Measurements from ENCODE around the gene SLC17A7. TPM values are rescaled to one million over a fixed set of nuclear protein-coding genes. Genes with fewer than 3 reads are reported as not detected.

SLC17A7 gene
- total and polyA plus RNA-seq, 2 donors from 2014 or later, result 0.45 to 1.4 TPM

DNA sequence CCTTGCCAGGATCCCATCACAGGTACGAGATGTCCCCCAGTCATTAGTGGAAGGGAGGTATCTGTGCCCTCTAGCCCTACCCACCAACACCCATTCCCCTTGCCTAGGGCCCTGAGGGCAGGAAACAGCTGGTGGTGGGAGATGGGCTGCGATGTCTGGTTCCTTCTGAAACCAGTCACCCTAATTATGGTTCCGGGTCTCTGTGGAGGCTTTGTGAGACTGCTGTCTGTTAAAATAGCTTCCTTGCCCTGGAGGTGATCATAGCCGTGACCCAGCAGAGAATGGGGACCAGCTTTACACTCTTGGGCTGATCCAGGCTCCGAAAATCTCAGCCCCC lies 17.2 kb upstream of the SLC17A7 start:
- Histone ChIP-seq H3K27me3 (ENCODE audit: control insufficient read depth, insufficient read depth, low read length) (no peaks in the 10 kb centered on the region), H3K9ac (ENCODE audit: low read length in 3 of 3) (peak overlapping the region in 1 of 3 donors; percentile 16), H3K4me3 (ENCODE audit: low read length in 3 of 3) (no peak overlapping the region), H3K4me1 (ENCODE audit: control insufficient read depth in 2 of 3, insufficient read depth in 2 of 3, low read depth in 1 of 3, low read length in 3 of 3) (peaks cover 0 to 2% (median 0%) of the 10 kb centered on the region in 3 donors), H3K36me3 (ENCODE audit: control insufficient read depth in 2 of 3, insufficient read depth in 3 of 3, low read length in 3 of 3) (no peaks in the 10 kb centered on the region), H3K27ac (ENCODE audit: low read depth in 2 of 2, low read length in 2 of 2) (peak overlapping the region; percentile 51 to 81), H3K9me3 (ENCODE audit: control insufficient read depth in 2 of 3, insufficient read depth in 1 of 3, low read length in 3 of 3) (no peaks in the 10 kb centered on the region)
- DNase-seq, result no peak
- FAIRE-seq, result no peak
- intact Hi-C loops (cut with DNase I), result no loop called here
- TF ChIP-seq, protein P1, sequence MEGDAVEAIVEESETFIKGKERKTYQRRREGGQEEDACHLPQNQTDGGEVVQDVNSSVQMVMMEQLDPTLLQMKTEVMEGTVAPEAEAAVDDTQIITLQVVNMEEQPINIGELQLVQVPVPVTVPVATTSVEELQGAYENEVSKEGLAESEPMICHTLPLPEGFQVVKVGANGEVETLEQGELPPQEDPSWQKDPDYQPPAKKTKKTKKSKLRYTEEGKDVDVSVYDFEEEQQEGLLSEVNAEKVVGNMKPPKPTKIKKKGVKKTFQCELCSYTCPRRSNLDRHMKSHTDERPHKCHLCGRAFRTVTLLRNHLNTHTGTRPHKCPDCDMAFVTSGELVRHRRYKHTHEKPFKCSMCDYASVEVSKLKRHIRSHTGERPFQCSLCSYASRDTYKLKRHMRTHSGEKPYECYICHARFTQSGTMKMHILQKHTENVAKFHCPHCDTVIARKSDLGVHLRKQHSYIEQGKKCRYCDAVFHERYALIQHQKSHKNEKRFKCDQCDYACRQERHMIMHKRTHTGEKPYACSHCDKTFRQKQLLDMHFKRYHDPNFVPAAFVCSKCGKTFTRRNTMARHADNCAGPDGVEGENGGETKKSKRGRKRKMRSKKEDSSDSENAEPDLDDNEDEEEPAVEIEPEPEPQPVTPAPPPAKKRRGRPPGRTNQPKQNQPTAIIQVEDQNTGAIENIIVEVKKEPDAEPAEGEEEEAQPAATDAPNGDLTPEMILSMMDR (IDR thresholded peaks at IDR 0.05; ENCODE audit: borderline replicate concordance, extremely low read depth, insufficient read depth), result no peak

DNA sequence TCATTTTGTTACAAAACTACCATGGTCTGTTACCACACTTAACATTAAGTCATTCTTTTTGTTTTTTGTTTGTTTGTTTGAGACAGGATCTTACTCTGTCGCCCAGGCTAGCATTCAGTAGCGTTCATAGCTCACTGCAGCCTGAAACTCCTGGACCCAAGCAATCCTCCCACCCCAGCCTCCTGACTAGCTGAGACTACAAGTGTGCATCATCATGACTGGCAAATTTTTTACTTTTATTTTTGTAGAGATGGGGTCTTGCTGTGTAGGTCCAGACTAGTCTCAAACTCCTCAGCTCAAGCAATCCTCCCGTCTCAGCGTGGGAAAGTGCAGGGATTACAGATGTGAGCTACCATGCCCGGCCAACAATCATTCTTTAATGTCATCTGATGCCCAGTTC lies 15.0 kb upstream of the SLC17A7 start:
- TF ChIP-seq, protein P1 (IDR thresholded peaks at IDR 0.05; ENCODE audit: borderline replicate concordance, extremely low read depth, insufficient read depth), result no peak
- Histone ChIP-seq H3K36me3 (ENCODE audit: control insufficient read depth in 2 of 3, insufficient read depth in 3 of 3, low read length in 3 of 3) (no peaks in the 10 kb centered on the region), H3K27me3 (ENCODE audit: control insufficient read depth, insufficient read depth, low read length) (no peaks in the 10 kb centered on the region), H3K27ac (ENCODE audit: low read depth in 2 of 2, low read length in 2 of 2) (peak overlapping the region in 1 of 2 donors; percentile 53), H3K4me1 (ENCODE audit: control insufficient read depth in 2 of 3, insufficient read depth in 2 of 3, low read depth in 1 of 3, low read length in 3 of 3) (peaks cover 0 to 3% (median 3%) of the 10 kb centered on the region in 3 donors), H3K4me3 (ENCODE audit: low read length in 3 of 3) (no peak overlapping the region), H3K9ac (ENCODE audit: low read length in 3 of 3) (no peak overlapping the region), H3K9me3 (ENCODE audit: control insufficient read depth in 2 of 3, insufficient read depth in 1 of 3, low read length in 3 of 3) (no peaks in the 10 kb centered on the region)
- intact Hi-C loops (cut with DNase I), result no loop called here
- no peak for DNase-seq
- no peak for FAIRE-seq

DNA sequence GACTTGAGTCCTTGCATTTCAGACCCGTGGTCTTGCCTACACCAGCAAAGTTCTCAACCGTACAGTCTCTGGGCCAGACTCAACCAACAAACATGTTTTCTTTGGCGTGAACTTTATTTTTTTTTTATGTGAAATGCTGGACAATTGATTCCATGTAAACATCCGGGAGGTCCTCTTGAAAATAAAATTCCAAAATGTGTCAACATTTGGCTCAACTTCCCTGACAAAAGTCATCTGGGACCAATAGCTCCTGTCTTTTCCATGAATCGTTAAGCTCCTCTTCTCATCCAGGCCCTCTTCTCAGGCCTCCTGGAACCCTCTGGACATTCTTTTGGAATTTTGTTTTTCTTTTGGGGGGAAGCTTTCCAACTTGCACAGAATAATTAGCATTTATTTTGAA lies 14.4 kb upstream of the SLC17A7 start:
- intact Hi-C loops (cut with DNase I), result no loop called here
- peak in 2 of 5 donors; percentile 80 to 92 for DNase-seq

More for the DNA sequence above, 14.4 kb upstream of the SLC17A7 start:
- Histone ChIP-seq H3K9me3 (ENCODE audit: control insufficient read depth in 2 of 3, insufficient read depth in 1 of 3, low read length in 3 of 3) (no peaks in the 10 kb centered on the region), H3K9ac (ENCODE audit: low read length in 3 of 3) (no peak overlapping the region), H3K27me3 (ENCODE audit: control insufficient read depth, insufficient read depth, low read length) (no peaks in the 10 kb centered on the region), H3K4me1 (ENCODE audit: control insufficient read depth in 2 of 3, insufficient read depth in 2 of 3, low read depth in 1 of 3, low read length in 3 of 3) (peaks cover 0 to 3% (median 3%) of the 10 kb centered on the region in 3 donors), H3K27ac (ENCODE audit: low read depth in 2 of 2, low read length in 2 of 2) (no peak overlapping the region), H3K4me3 (ENCODE audit: low read length in 3 of 3) (no peak overlapping the region), H3K36me3 (ENCODE audit: control insufficient read depth in 2 of 3, insufficient read depth in 3 of 3, low read length in 3 of 3) (no peaks in the 10 kb centered on the region)
- FAIRE-seq, result no peak
- TF ChIP-seq, protein P1 (IDR thresholded peaks at IDR 0.05; ENCODE audit: borderline replicate concordance, extremely low read depth, insufficient read depth), result no peak

Data from kidney (tissue), 14 donors.